Measurements from ENCODE around the gene MED22. TPM values are rescaled to one million over a fixed set of nuclear protein-coding genes. Genes with fewer than 3 reads are reported as not detected.

The MED22 gene
- total RNA-seq, 5 donors from 2014 or later (not counting 1 experiment from before 2014, with no cell fraction given), result 25.9 to 44.8 (median 40.7) TPM

DNA sequence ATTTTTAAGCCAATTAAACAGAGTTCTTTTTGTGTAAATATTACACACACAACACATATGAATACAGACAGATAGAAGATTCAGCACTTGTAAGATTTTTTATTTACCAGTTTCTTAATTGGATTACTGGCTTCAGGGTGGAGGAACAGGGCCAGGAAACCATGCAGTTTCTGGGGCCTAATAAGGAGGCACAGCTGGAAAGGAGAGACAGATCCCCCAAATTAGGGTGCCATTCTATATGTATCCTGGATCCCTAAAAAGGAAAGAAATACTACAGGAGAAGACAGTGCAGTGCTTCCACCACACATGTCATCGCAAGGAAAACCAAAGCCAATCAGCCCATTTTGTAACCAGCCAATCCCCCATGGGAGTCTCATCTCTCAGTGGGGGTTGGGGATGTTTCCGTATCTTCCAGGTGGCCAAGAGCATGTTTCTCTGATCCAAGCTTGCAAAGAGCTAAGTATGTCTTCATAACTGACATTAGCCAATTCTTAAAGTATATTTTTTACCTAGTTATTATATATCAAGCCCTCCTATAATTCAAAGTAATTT, 57.1 kb downstream of the MED22 start:
- Histone ChIP-seq H3K9me3 (no peaks in the 10 kb centered on the region), H3K27ac (ENCODE audit: low read length) (no peak overlapping the region), H3K27me3 (replicated peaks in 1 of 2; ENCODE audit: control insufficient read depth in 2 of 2, extremely low read depth in 1 of 2, insufficient read depth in 2 of 2, low read length in 1 of 2) (peaks cover 0 to 9% of the 10 kb centered on the region in 2 experiments), H3K4me3 (ENCODE audit: control insufficient read depth in 1 of 2, extremely low read depth in 1 of 2, low read length in 1 of 2) (no peak overlapping the region), H3K36me3 (ENCODE audit: control insufficient read depth in 2 of 2, extremely low read depth in 1 of 2, insufficient read depth in 1 of 2, low read length in 1 of 2) (no peaks in the 10 kb centered on the region), H3K4me1 (ENCODE audit: control insufficient read depth in 1 of 2, extremely low read depth in 1 of 2, insufficient read depth in 2 of 2, low read length in 2 of 2) (no peaks in the 10 kb centered on the region)
- ATAC-seq (replicated peaks in 1 of 4) (no peak), DNase-seq (no peak)
- POLR2A ChIA-PET, result no interaction called here
- H3K27ac Mint-ChIP-seq, result no peak overlapping the region
- no peak overlapping the region for H3K4me3 Mint-ChIP-seq
- H3K36me3 Mint-ChIP-seq, result peaks cover 4% of the 10 kb centered on the region
- no CpG with 5 or more reads among the region's 2 CpGs for WGBS (ENCODE audit: insufficient coverage)
- H3K27me3 Mint-ChIP-seq, result peaks cover 23 to 26% of the 10 kb centered on the region in 2 donors
- H3K4me1 Mint-ChIP-seq, result no peaks in the 10 kb centered on the region
- CTCF ChIA-PET, result no interaction called here
- H3K9me3 Mint-ChIP-seq, result peaks cover 11 to 24% (median 14%) of the 10 kb centered on the region in 3 donors

Other genes starting within 250 kb of the MED22 start
- 100 to 1,000 TPM in 4 of 5 donors, 10 to 100 TPM in 1; 81.0 to 161 (median 137) TPM for gene RALGDS, start 226.9 kb downstream of the MED22 start, total RNA-seq
- gene GBGT1, start 184.2 kb downstream of the MED22 start, total RNA-seq, result 10 to 100 TPM in 2 of 5 donors, 1 to 10 TPM in 3; 1.3 to 13.3 (median 7.9) TPM
- gene OBP2B, start 138.9 kb downstream of the MED22 start, total RNA-seq, result not detected
- 1 to 10 TPM in 1 of 5 donors, under 1 TPM in 3, not detected in 1; 0.06 to 1.8 (median 0.37) TPM for gene ABO, start 72.9 kb downstream of the MED22 start, total RNA-seq
- gene SURF6, start 11.9 kb downstream of the MED22 start, total RNA-seq, result 10 to 100 TPM; 18.5 to 35.0 (median 31.1) TPM
- gene RPL7A, start 87 bp upstream of the MED22 start, total RNA-seq, result 1,000 to 10,000 TPM; 2,623 to 2,692 (median 2,659) TPM
- 10 to 100 TPM; 33.0 to 58.7 (median 58.3) TPM for gene SURF1, start 8.4 kb upstream of the MED22 start, total RNA-seq
- 10 to 100 TPM; 17.0 to 25.3 (median 24.9) TPM for gene SURF2, start 8.4 kb upstream of the MED22 start, total RNA-seq
- 100 to 1,000 TPM in 4 of 5 donors, 10 to 100 TPM in 1; 73.5 to 114 (median 107) TPM for gene SURF4, start 27.9 kb upstream of the MED22 start, total RNA-seq
- gene STKLD1, start 28.2 kb upstream of the MED22 start, total RNA-seq, result 1 to 10 TPM in 2 of 5 donors, under 1 TPM in 3; 0.49 to 1.1 (median 0.70) TPM
- 10 to 100 TPM; 23.6 to 44.5 (median 34.9) TPM for gene REXO4, start 69.9 kb upstream of the MED22 start, total RNA-seq
- 1 to 10 TPM; 1.3 to 3.3 (median 2.4) TPM for gene ADAMTS13, start 74.2 kb upstream of the MED22 start, total RNA-seq
- gene CACFD1, start 111.8 kb upstream of the MED22 start, total RNA-seq, result 1 to 10 TPM; 2.6 to 5.2 (median 3.7) TPM
- gene SLC2A6, start 131.0 kb upstream of the MED22 start, total RNA-seq, result 1 to 10 TPM; 3.6 to 6.1 (median 4.9) TPM
- not detected for gene MYMK, start 176.8 kb upstream of the MED22 start, total RNA-seq
- gene ADAMTSL2, start 186.6 kb upstream of the MED22 start, total RNA-seq, result under 1 TPM; 0.16 to 0.76 (median 0.53) TPM